OCI-LY7 (cell line): ENCODE results near the gene TFEC.

Experiments
- EZH2phosphoT487 ChIP-seq: fragments of 200-600 bp; sonication (generic); IDR thresholded peaks from 2 replicates; pipeline ENCODE4 v1.6.1; 2018; ENCODE audit warnings: low read depth, borderline replicate concordance, mild to moderate bottlenecking, mixed run types, antibody characterized with exemption, low read length, moderate library complexity, mixed read lengths
- TF ChIP-seq, protein P1 (sequence below): fragments of 200-600 bp; sonication (generic); conservative IDR thresholded peaks from 2 replicates; pipeline ENCODE4 v1.5.1; 2014; ENCODE audit warnings: mild to moderate bottlenecking, antibody characterized with exemption, low read length, moderate library complexity, mixed read lengths

DNA sequence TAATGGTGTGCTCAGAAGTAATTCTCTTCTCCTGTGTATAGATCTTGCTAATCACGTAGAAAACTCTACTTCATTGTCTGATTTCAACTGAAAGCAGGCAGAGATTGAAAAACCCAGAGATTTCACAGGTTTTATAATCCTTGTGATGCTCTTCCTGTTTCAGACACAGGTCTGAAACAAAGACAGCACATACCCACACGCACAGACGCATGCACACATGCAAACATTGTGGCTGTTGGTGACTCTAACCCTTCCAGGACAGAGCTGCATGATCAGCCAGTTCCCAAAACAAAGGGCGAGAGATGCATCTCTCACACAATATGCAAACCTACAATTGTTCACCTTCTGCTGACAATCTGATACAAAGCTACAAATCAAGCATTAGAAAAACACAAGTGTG lies 11.1 kb upstream of the TFEC start:
- TF ChIP-seq, protein P1, sequence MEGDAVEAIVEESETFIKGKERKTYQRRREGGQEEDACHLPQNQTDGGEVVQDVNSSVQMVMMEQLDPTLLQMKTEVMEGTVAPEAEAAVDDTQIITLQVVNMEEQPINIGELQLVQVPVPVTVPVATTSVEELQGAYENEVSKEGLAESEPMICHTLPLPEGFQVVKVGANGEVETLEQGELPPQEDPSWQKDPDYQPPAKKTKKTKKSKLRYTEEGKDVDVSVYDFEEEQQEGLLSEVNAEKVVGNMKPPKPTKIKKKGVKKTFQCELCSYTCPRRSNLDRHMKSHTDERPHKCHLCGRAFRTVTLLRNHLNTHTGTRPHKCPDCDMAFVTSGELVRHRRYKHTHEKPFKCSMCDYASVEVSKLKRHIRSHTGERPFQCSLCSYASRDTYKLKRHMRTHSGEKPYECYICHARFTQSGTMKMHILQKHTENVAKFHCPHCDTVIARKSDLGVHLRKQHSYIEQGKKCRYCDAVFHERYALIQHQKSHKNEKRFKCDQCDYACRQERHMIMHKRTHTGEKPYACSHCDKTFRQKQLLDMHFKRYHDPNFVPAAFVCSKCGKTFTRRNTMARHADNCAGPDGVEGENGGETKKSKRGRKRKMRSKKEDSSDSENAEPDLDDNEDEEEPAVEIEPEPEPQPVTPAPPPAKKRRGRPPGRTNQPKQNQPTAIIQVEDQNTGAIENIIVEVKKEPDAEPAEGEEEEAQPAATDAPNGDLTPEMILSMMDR: no peak
- TF ChIP-seq EZH2phosphoT487: no peak
